ENCODE data around the gene TCF12.

TCF12 gene

DNA sequence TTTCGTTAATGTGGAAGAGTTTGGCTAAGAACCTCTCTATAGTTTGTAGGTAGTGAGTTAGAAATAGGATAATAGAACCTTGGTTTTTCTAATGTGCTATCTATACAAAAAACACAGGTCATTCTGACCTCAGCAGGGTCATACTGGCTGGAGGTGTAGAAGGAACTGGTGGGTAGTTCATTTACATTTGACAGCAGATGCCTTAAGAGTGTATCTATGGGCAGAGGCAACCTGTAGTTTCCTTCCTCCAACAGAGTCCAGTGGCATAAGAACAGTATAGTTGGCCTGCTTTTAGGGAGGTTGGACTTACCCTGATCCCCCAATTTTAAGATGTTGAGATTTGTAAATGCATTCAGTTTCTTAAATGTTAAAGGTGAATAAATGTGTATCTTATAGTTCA is 152.2 kb downstream of the TCF12 start:
- no peak for DNase-seq (ENCODE audit: extremely low read depth, low read depth)
- TF ChIP-seq, protein P1, sequence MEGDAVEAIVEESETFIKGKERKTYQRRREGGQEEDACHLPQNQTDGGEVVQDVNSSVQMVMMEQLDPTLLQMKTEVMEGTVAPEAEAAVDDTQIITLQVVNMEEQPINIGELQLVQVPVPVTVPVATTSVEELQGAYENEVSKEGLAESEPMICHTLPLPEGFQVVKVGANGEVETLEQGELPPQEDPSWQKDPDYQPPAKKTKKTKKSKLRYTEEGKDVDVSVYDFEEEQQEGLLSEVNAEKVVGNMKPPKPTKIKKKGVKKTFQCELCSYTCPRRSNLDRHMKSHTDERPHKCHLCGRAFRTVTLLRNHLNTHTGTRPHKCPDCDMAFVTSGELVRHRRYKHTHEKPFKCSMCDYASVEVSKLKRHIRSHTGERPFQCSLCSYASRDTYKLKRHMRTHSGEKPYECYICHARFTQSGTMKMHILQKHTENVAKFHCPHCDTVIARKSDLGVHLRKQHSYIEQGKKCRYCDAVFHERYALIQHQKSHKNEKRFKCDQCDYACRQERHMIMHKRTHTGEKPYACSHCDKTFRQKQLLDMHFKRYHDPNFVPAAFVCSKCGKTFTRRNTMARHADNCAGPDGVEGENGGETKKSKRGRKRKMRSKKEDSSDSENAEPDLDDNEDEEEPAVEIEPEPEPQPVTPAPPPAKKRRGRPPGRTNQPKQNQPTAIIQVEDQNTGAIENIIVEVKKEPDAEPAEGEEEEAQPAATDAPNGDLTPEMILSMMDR (IDR thresholded peaks at IDR 0.05; ENCODE audit: low read depth, low read length), result no peak

DNA sequence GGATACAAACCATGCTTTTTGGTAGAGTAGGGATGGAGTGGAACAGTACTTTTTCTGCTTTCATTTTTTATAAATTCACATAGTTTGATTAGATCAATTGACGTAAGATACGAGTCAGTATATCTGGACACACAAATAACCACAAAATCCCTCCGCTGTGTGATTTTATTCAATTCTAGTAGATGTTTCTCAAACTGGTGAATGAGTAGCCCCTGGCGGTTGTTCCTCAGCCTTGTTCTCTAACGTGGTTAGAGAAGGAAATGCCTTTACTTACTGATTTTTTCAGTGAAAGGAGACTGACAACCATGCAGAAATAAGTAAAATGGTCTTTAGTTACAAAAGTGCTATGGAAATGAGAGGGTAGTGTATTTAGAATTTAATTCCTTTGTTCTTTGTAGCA is 161.0 kb downstream of the TCF12 start:
- TF ChIP-seq, protein P1 (IDR thresholded peaks at IDR 0.05; ENCODE audit: low read depth, low read length), result no peak
- DNase-seq (ENCODE audit: extremely low read depth, low read depth), result no peak

DNA sequence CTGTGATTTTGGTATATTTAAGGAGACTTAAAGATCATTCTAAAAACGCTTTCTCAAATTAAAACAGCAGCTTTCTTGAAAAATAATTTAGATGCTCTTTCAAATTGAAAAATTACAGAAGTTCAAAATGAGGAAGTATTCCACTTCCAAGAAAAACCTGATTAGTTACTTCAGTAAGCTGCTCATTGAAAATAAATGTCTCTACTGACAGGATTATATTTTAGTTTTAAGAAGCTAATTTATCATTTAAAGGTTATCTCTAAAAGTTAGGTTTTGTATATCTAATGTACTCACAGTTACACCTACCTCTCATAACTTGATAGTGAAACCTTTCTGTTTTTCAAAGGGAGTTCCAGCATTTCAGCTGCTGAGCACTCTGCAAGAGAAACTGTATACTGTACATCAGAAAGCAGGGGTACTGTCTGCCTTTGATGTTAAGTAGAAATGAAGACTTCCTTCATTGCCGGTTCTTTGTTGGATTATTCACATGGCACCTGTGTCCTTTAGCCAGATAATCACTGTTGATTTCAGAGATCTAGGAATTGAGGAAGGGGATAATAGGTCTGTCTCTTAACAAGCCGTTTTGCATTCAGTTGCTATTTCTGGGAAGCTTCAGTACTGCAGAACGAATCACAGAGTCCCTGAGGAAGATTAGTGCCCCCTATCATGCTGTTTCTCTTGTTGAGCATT is 161.6 kb downstream of the TCF12 start:
- TF ChIP-seq, protein P1 (IDR thresholded peaks at IDR 0.05; ENCODE audit: low read depth, low read length), result no peak
- no peak for DNase-seq (ENCODE audit: extremely low read depth, low read depth)

DNA sequence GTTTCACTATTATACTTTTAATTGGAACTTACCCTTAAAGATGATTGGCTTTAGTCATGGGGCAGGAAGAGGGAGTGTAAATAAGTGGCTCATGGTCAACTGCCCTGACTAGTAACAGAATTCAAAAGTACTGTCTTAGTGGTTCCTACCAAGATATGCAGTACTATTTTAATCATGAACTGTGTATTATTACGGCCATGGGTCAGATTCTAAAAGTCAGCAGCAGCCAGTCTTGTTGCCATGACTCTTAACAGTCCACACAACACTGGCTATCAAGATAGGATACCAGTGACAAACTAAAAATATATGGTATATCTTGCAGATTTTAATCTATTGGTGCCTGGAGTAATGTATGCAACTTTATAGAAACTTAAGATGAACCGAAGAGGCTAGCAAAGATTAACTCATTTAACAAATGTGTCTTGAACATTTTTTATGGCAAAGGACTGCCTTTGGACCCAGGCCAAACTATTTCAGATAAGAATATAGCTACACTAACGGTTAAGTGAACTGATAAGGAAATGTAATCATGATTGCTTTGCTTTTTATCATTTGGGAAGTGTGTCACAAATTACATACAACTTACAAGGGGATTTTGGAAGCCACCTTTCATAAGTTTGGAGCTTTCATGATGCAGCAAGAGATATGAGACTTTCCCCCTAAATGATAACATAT is 163.7 kb downstream of the TCF12 start:
- TF ChIP-seq, protein P1 (IDR thresholded peaks at IDR 0.05; ENCODE audit: low read depth, low read length), result no peak
- DNase-seq (ENCODE audit: extremely low read depth, low read depth), result no peak

DNA sequence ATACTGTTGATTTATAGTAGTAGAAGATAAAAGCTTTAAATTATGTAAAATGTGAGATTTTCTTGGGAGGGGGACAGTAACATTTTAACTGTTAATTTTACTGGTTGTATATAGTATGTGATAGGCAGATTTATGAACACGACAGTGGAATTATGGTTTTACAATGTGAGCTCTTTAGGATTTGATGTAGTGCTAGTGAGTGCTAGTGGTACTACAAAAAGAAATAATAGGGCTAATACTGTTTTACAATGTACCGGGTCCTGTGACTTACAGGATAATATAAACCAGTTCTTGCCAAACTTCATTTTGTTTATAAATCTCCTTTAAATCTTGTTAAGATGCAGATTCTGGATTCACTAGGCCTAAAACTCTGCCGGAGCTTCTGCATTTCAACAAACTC is 165.7 kb downstream of the TCF12 start:
- TF ChIP-seq, protein P1 (IDR thresholded peaks at IDR 0.05; ENCODE audit: low read depth, low read length), result no peak
- DNase-seq (ENCODE audit: extremely low read depth, low read depth), result no peak

DNA sequence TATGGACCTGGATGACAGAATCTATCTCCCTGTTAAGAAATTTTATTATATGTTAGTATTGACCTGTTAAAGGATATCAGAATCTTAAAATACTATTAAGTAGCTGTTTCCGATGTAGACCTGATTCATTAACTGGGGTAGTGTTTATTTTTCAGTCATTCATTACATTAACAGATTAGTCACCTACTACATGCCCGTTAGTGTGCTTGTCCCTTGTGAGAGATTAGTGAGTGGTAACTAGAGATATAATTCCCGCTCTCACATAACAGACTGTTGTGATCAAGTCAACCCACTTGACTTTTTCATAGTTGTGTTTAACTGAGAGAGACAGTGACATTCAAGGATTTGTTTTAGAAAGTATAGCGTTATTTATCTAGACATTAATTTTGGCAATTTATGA is 166.8 kb downstream of the TCF12 start:
- DNase-seq (ENCODE audit: extremely low read depth, low read depth), result no peak
- TF ChIP-seq, protein P1 (IDR thresholded peaks at IDR 0.05; ENCODE audit: low read depth, low read length), result no peak

DNA sequence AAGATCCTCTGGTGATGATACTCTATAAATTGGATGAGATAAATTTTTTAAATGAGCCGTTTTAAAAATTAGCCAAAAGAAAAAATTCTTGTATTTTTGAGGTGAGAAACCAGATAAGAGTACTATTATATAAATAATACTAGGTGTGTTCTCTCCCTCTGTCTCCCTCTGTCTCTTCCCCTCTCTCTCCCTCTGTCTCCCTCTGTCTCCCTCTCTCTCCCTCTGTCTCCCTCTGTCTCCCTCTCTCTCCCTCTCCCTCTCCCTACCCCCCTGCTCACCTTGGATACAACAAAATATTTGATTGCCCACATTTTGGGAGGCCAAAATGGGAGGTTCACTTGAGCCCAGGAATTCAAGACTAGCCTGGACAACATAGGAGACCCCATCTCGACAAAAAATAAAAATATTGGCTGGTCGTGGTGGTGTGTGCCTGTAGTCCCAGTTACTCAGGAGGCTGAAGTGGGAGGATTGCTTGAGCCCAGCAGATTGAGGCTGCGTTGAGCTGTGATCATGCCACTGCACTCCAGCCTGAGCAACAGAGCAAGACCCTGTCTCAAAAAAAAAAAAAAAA is 168.5 kb downstream of the TCF12 start:
- no peak for DNase-seq (ENCODE audit: extremely low read depth, low read depth)
- TF ChIP-seq, protein P1 (IDR thresholded peaks at IDR 0.05; ENCODE audit: low read depth, low read length), result no peak

Data from AG09319 (cell line).